Neural cell (in vitro differentiated cells): Measurements from ENCODE around the gene HDGFL2. TPM values are rescaled to one million over a fixed set of nuclear protein-coding genes. Genes with fewer than 3 reads are reported as not detected.
A peak's percentile ranks its signal among the peaks of the same experiment; 100 is the strongest.

Experiments used
- H2AFZ ChIP-seq: fragments of 200-600, 300-800 bp; sonication (generic), shearing (Covaris generic); 2 replicates; pipeline ENCODE4 v1.6.0; 2014; ENCODE audit warnings: low read depth, mild to moderate bottlenecking, antibody characterized with exemption, low read length, moderate library complexity
- H3F3A ChIP-seq: fragments of 200-600 bp; shearing (Covaris generic); 2 replicates; pipeline ENCODE4 v1.6.1; 2016; ENCODE audit warnings: mild to moderate bottlenecking, moderate library complexity, mixed read lengths, antibody characterized with exemption, low read length; ENCODE audit not compliant: insufficient read depth, poor library complexity, severe bottlenecking
- H3K27ac ChIP-seq: fragments of 200-600, 300-800 bp; sonication (generic), shearing (Covaris generic); 2 replicates; pipeline ENCODE4 v1.5.1; 2014; ENCODE audit warnings: mild to moderate bottlenecking, low read length, moderate library complexity
- H3K27me3 ChIP-seq: fragments of 300-800, 200-600 bp; sonication (generic), shearing (Covaris generic); 2 replicates; pipeline ENCODE4 v1.6.0; 2014; ENCODE audit warnings: mild to moderate bottlenecking, low read depth, low read length, moderate library complexity; ENCODE audit not compliant: insufficient read depth
- H3K36me3 ChIP-seq: fragments of 300-800, 200-600 bp; sonication (generic), shearing (Covaris generic); 2 replicates; pipeline ENCODE4 v1.5.1; 2014; ENCODE audit warnings: mild to moderate bottlenecking, antibody characterized with exemption, low read length, moderate library complexity; ENCODE audit not compliant: insufficient read depth
- H3K4me2 ChIP-seq: fragments of 300-800, 200-600 bp; sonication (generic), shearing (Covaris generic); 2 replicates; pipeline ENCODE4 v1.6.0; 2014; ENCODE audit warnings: mild to moderate bottlenecking, low read length
- H3K4me3 ChIP-seq: fragments of 300-800, 200-600 bp; sonication (generic), shearing (Covaris generic); 2 replicates; pipeline ENCODE4 v1.5.1; 2014; ENCODE audit warnings: mild to moderate bottlenecking, low read length, moderate library complexity
- H3K79me2 ChIP-seq: fragments of 200-600 bp; shearing (Covaris generic); replicated peaks from 2 replicates; pipeline ENCODE4 v1.6.0; 2014; ENCODE audit warnings: mild to moderate bottlenecking, low read length, moderate library complexity; ENCODE audit not compliant: insufficient read depth
- H3K9ac ChIP-seq: fragments of 300-800, 200-600 bp; sonication (generic), shearing (Covaris generic); 2 replicates; pipeline ENCODE4 v1.6.1; 2016; ENCODE audit warnings: mild to moderate bottlenecking, low read length, mixed read lengths
- H3K9me2 ChIP-seq: fragments of 200-600 bp; shearing (Covaris generic); 2 replicates; pipeline ENCODE4 v1.6.1; 2016; ENCODE audit warnings: mild to moderate bottlenecking, low read length, mixed read lengths; ENCODE audit not compliant: insufficient read depth
- H3K9me3 ChIP-seq: fragments of 200-600, 300-800 bp; sonication (generic), shearing (Covaris generic); 2 replicates; pipeline ENCODE4 v1.6.1; 2016; ENCODE audit warnings: mild to moderate bottlenecking, mixed run types, low read length, moderate library complexity, mixed read lengths
- H4K20me1 ChIP-seq: fragments of 200-600 bp; shearing (Covaris generic); 2 replicates; pipeline ENCODE4 v1.6.1; 2016; ENCODE audit warnings: mild to moderate bottlenecking, mixed run types; ENCODE audit not compliant: insufficient read depth
- EP300 ChIP-seq: fragments of 450-650 bp; conservative IDR thresholded peaks from 2 replicates; pipeline ENCODE4 v1.6.1; 2014; ENCODE audit warnings: antibody characterized with exemption, mild to moderate bottlenecking, moderate library complexity; ENCODE audit not compliant: poor library complexity, severe bottlenecking
- EZH2 ChIP-seq: fragments of 200-600, 300-800 bp; shearing (Covaris generic), sonication (generic); IDR thresholded peaks from 2 replicates; pipeline ENCODE4 v1.6.1; 2014; ENCODE audit warnings: antibody characterized with exemption, low read length, borderline replicate concordance, mild to moderate bottlenecking; ENCODE audit not compliant: insufficient read depth, poor library complexity, severe bottlenecking
- MXI1 ChIP-seq: fragments of 450-650 bp; conservative IDR thresholded peaks from 2 replicates; pipeline ENCODE4 v1.6.1; 2014; ENCODE audit warnings: antibody characterized with exemption, mild to moderate bottlenecking; ENCODE audit not compliant: poor library complexity, severe bottlenecking
- POLR2AphosphoS5 ChIP-seq: IDR thresholded peaks from 2 replicates; pipeline ENCODE4 v1.6.1; 2012
- RAD21 ChIP-seq: fragments of 450-650 bp; conservative IDR thresholded peaks from 2 replicates; pipeline ENCODE4 v1.6.1; 2014; ENCODE audit warnings: antibody characterized with exemption, mild to moderate bottlenecking, moderate library complexity
- SMC3 ChIP-seq: fragments of 450-650 bp; conservative IDR thresholded peaks from 2 replicates; pipeline ENCODE4 v1.6.1; 2014; ENCODE audit warnings: antibody characterized with exemption, mild to moderate bottlenecking, moderate library complexity; ENCODE audit not compliant: poor library complexity
- TAF1 ChIP-seq: IDR thresholded peaks from 2 replicates; pipeline ENCODE4 v1.6.1; 2012; ENCODE audit warnings: low read depth
- polyA plus RNA-seq: library from polyadenylated mRNA; depleted of rRNA; stranded (reverse); fragments of >200 nt; gene quantifications from 2 replicates; pipeline ENCODE4 v1.2.3, GENCODE V29; 2014
- TF ChIP-seq, protein P1 (sequence below): IDR thresholded peaks from 2 replicates; pipeline ENCODE4 v1.6.1; 2012; ENCODE audit warnings: borderline replicate concordance
- TF ChIP-seq, protein P2 (sequence below): fragments of 450-650 bp; IDR thresholded peaks from 2 replicates; pipeline ENCODE4 v1.5.1; 2014; ENCODE audit warnings: antibody characterized with exemption, mild to moderate bottlenecking, moderate library complexity; ENCODE audit not compliant: poor library complexity, severe bottlenecking

The HDGFL2 gene
- polyA plus RNA-seq, 1 donor from 2014 or later: 79.7 TPM

DNA sequence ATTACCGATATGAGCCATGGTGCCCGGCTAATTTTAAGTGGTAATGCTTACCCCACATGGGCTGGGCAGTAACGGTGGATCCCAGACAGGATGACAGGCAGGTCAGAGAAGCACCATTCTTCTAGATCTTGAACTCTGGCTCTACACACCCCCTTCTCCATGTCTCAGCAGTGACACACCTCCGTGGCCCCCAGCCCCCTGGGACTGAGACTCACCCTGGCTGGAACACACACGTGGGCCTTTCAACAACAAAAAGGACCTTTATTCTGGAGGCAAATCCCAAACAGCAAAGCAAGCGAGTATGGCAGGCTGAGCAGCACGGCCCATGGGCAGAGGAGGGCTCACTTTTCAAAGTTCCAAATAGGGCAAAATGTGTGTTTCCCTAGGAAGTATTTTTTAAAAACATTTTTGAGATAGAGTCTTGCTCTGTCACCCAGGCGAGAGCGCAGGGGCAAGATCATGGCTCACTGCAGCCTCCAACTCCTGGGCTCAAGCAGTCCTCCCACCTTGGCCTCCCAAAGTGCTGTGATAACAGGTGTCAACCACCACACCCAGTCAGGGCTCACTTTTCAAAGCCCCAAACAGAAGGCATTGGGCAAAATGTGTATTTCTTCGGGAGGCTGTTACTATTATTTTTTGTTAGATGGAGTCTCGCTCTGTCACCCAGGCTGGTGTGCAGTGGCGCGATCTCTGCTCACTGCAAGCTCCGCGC, 50.4 kb downstream of the HDGFL2 start:
- no peak overlapping the region for H3K4me3 ChIP-seq
- TF ChIP-seq POLR2AphosphoS5 (no peak), EP300 (no peak), MXI1 (no peak), RAD21 (no peak), SMC3 (no peak), TAF1 (no peak), EZH2 (no peak)
- TF ChIP-seq, protein P1, sequence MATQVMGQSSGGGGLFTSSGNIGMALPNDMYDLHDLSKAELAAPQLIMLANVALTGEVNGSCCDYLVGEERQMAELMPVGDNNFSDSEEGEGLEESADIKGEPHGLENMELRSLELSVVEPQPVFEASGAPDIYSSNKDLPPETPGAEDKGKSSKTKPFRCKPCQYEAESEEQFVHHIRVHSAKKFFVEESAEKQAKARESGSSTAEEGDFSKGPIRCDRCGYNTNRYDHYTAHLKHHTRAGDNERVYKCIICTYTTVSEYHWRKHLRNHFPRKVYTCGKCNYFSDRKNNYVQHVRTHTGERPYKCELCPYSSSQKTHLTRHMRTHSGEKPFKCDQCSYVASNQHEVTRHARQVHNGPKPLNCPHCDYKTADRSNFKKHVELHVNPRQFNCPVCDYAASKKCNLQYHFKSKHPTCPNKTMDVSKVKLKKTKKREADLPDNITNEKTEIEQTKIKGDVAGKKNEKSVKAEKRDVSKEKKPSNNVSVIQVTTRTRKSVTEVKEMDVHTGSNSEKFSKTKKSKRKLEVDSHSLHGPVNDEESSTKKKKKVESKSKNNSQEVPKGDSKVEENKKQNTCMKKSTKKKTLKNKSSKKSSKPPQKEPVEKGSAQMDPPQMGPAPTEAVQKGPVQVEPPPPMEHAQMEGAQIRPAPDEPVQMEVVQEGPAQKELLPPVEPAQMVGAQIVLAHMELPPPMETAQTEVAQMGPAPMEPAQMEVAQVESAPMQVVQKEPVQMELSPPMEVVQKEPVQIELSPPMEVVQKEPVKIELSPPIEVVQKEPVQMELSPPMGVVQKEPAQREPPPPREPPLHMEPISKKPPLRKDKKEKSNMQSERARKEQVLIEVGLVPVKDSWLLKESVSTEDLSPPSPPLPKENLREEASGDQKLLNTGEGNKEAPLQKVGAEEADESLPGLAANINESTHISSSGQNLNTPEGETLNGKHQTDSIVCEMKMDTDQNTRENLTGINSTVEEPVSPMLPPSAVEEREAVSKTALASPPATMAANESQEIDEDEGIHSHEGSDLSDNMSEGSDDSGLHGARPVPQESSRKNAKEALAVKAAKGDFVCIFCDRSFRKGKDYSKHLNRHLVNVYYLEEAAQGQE: no peak
- TF ChIP-seq, protein P2, sequence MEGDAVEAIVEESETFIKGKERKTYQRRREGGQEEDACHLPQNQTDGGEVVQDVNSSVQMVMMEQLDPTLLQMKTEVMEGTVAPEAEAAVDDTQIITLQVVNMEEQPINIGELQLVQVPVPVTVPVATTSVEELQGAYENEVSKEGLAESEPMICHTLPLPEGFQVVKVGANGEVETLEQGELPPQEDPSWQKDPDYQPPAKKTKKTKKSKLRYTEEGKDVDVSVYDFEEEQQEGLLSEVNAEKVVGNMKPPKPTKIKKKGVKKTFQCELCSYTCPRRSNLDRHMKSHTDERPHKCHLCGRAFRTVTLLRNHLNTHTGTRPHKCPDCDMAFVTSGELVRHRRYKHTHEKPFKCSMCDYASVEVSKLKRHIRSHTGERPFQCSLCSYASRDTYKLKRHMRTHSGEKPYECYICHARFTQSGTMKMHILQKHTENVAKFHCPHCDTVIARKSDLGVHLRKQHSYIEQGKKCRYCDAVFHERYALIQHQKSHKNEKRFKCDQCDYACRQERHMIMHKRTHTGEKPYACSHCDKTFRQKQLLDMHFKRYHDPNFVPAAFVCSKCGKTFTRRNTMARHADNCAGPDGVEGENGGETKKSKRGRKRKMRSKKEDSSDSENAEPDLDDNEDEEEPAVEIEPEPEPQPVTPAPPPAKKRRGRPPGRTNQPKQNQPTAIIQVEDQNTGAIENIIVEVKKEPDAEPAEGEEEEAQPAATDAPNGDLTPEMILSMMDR: no peak

DNA sequence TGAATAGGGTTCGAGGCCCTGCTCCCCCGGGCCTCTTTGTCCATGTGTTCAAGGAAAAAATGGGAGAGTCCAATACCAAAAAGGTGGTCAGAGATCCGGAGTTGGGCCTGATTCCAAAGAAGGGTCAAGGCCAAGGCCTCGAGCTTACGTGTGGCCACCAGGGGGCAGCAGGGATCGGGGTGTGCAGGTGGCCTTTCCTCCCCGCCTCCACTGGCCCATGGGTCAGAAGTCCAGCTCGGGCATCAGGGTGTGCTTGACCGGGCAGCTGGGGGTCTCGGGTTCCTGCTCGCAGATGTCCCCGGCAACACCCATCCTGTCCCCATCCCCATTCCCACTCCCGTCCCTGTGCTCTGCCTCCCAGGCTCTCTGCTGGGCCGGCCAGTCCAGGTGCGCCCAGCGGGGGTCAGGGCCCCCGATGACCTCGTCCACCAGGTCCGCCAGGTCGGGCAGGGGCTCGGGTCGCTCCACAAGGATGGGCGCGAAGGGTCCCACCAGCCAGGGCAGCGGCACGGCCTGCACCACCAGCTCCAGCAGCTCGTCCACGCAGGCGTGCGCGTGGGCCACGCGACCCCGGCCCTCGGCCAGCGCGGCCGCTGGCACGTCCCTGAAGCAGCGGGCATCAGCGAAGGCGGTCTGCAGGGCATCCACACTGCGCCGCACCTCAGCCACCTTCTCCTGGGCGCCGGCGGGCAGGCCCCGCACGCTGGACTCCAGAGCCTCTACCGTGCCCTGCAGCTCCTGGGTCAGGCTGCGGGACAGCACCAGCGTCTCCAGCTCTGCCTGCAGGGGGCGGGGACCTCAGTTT, 51.4 kb downstream of the HDGFL2 start:
- H2AFZ ChIP-seq: no peak overlapping the region
- no peaks in the 10 kb centered on the region for H3K9me3 ChIP-seq

More for the DNA sequence above, 50.4 kb downstream of the HDGFL2 start:
- Histone ChIP-seq H3F3A (no peaks in the 10 kb centered on the region), H3K9ac (no peak overlapping the region), H3K9me3 (no peaks in the 10 kb centered on the region), H3K79me2 (no peaks in the 10 kb centered on the region), H3K27ac (no peak overlapping the region), H3K4me2 (no peak overlapping the region), H4K20me1 (no peaks in the 10 kb centered on the region), H3K9me2 (no peaks in the 10 kb centered on the region), H3K27me3 (no peaks in the 10 kb centered on the region), H3K36me3 (no peaks in the 10 kb centered on the region), H2AFZ (no peak overlapping the region)

More for the DNA sequence above, 51.4 kb downstream of the HDGFL2 start:
- Histone ChIP-seq H3K27ac (no peak overlapping the region), H3K4me3 (no peak overlapping the region), H3K79me2 (no peaks in the 10 kb centered on the region), H3K9me2 (no peaks in the 10 kb centered on the region), H3K27me3 (no peaks in the 10 kb centered on the region), H3F3A (no peaks in the 10 kb centered on the region), H3K4me2 (no peak overlapping the region), H3K9ac (no peak overlapping the region), H3K36me3 (no peaks in the 10 kb centered on the region), H4K20me1 (no peaks in the 10 kb centered on the region)
- TF ChIP-seq, protein P2: peak; percentile 33
- TF ChIP-seq, protein P1: no peak
- TF ChIP-seq EZH2 (no peak), SMC3 (no peak)
